Tibial nerve (tissue), 4 donors: ENCODE results near the gene ATP8A2.

Source experiments
- EP300 ChIP-seq, 2 donors: sonication (generic); formaldehyde crosslinking; IDR thresholded peaks; one replicate each; pipeline ENCODE4 v1.6.1; 2017; ENCODE audit warnings: antibody characterized with exemption in 2 of 2, mild to moderate bottlenecking in 1 of 2
- TF ChIP-seq, protein P1 (sequence below), 5 experiments: fragments of 200-600 bp in 3 of 5; fragments of 450-650 bp in 2 of 5; sonication (generic) in 3 of 5; IDR thresholded peaks; one replicate each; pipeline ENCODE4 v1.5.1; 2016 to 2019; ENCODE audit warnings: antibody characterized with exemption in 5 of 5, mild to moderate bottlenecking in 3 of 5, moderate library complexity in 2 of 5

DNA sequence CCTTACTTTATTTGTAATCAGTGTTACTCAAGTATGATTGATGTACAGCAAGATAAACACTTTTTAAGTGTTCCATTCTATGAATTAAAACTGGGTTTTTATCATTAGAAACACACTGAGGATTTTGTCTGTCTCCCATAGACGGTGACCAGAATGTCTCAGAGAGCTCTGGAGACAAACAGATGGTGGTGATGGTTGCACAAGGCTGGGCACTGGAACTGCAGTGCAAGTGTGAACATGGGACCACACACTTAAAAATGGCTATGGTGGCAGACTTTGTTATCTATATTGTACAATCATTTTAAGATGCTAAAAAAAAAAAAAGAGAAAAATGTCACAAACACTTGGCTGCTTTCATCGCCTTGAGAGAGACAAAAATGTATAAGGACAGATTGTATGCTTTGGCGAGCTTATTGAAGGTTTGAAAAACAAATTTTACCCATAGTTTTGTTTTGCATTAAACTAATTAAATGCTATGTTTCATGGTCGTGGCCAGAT is 407.1 kb downstream of the ATP8A2 start:
- TF ChIP-seq, protein P1, sequence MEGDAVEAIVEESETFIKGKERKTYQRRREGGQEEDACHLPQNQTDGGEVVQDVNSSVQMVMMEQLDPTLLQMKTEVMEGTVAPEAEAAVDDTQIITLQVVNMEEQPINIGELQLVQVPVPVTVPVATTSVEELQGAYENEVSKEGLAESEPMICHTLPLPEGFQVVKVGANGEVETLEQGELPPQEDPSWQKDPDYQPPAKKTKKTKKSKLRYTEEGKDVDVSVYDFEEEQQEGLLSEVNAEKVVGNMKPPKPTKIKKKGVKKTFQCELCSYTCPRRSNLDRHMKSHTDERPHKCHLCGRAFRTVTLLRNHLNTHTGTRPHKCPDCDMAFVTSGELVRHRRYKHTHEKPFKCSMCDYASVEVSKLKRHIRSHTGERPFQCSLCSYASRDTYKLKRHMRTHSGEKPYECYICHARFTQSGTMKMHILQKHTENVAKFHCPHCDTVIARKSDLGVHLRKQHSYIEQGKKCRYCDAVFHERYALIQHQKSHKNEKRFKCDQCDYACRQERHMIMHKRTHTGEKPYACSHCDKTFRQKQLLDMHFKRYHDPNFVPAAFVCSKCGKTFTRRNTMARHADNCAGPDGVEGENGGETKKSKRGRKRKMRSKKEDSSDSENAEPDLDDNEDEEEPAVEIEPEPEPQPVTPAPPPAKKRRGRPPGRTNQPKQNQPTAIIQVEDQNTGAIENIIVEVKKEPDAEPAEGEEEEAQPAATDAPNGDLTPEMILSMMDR (IDR thresholded peaks at IDR 0.05): no peak
- TF ChIP-seq EP300 (IDR thresholded peaks at IDR 0.05): no peak
